Measurements from ENCODE around the gene FUT2.

GRCh38 chr19:48651683-48652048 is 44.1 kb upstream of the FUT2 start:
- TF ChIP-seq POLR2A (IDR thresholded peaks at IDR 0.05; ENCODE audit: low read length) (no peak), GATA1 (IDR thresholded peaks at IDR 0.05; ENCODE audit: low read depth, low read length) (no peak)

Measured in erythroblast (primary cell).